Lower leg skin (tissue), 4 donors: Measurements from ENCODE around the gene LMNTD1. TPM values are rescaled to one million over a fixed set of nuclear protein-coding genes. Genes with fewer than 3 reads are reported as not detected.

Experiments used
- DNase-seq, 2 donors: peaks; one replicate each; pipeline ENCODE4 v3.0.0-alpha.2; 2019; ENCODE audit warnings: low spot score in 2 of 2
- H3K4me3 ChIP-seq: fragments of 200-600 bp; sonication (generic); 2 replicates; pipeline ENCODE4 v1.5.1; 2017; ENCODE audit warnings: mild to moderate bottlenecking, low read depth; ENCODE audit not compliant: poor library complexity, severe bottlenecking
- CTCF ChIP-seq, 3 donors: fragments of 450-650 bp; IDR thresholded peaks; one replicate each; pipeline ENCODE4 v1.5.1; 2016; ENCODE audit warnings: antibody characterized with exemption in 3 of 3, mild to moderate bottlenecking in 3 of 3, moderate library complexity in 2 of 3
- POLR2A ChIP-seq, 2 donors: fragments of 450-650 bp; IDR thresholded peaks; one replicate each; pipeline ENCODE4 v1.6.1; 2016 to 2017; ENCODE audit warnings: antibody characterized with exemption in 2 of 2, mild to moderate bottlenecking in 1 of 2, moderate library complexity in 1 of 2
- WGBS, 2 donors: methylation state at CpG; one replicate each; pipeline ENCODE4 v1.1.5; 2018; 5-methylcytosine and 5-hydroxymethylcytosine counted together
- intact Hi-C: fragments of 100-400 bp; cut with DNase I; formaldehyde crosslinking; loops from one replicate; pipeline ENCODE4 v1.15.0; 2023; ENCODE audit warnings: low total_unique reads
- total RNA-seq, 4 donors: library from RNA; depleted of rRNA; stranded (reverse); fragments of >200 nt; gene quantifications; one replicate each; pipeline ENCODE4 v1.1.0, GENCODE V29; 2016

LMNTD1 gene
- total RNA-seq, 4 donors from 2014 or later = not detected

DNA sequence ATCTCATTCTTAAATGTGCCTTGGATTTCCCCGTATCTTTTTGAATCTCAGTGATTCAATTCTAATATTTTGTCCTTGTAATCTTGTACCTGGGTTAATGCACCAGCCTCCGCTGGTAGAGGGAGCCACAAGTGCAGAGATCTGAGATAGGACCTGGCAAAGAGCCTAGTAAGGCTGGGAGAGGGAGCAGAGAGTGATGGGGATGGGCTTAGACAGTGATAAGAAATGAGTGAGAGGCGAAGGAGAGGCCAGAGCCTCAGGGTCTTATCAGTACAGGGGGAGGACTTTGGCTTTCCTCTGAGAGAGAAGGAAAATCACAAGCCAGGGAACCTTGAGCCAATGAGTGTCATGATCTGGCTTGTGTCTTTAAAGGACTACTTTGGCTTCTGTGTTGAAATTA, 30.5 kb upstream of the LMNTD1 start:
- TF ChIP-seq POLR2A (IDR thresholded peaks at IDR 0.05) (no peak), CTCF (IDR thresholded peaks at IDR 0.05) (no peak)
- H3K4me3 ChIP-seq = no peak overlapping the region
- intact Hi-C loops = loop anchor here (10.0 kb wide), 1 partner anchor 431 kb away; no protein-coding TSS in a partner anchor
- no peak for DNase-seq
- WGBS, 2 donors = 44 to 46% methylated on average over 3 of the region's 3 CpGs

DNA sequence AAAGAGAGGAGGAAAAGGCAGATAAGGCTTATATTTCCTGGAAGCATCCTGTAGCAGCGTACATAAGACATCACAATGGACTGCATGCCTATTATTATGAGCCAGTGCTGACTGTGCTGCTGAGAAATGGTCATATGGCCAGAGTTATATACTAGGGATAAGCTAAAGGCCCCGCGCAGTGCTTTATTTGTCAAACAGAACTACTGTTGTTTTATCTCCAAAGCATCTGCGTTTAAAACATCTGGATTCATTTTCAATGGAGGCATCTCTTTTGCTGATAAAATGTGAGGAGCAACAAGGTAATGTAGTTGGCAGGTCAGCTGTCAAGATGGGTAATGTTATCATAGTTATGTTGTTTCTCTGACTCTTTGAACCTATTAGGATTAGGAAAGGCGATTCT, 28.0 kb upstream of the LMNTD1 start:
- DNase-seq = no peak

GRCh38 chr12:25578411-25579143, 25.5 kb upstream of the LMNTD1 start:
- intact Hi-C loops = no loop called here
- no peak overlapping the region for H3K4me3 ChIP-seq
- DNase-seq = no peak
- TF ChIP-seq POLR2A (IDR thresholded peaks at IDR 0.05) (no peak), CTCF (IDR thresholded peaks at IDR 0.05) (no peak)
- WGBS, 2 donors = 71 to 76% methylated on average over 2 of the region's 2 CpGs

More for the DNA sequence above, 28.0 kb upstream of the LMNTD1 start:
- H3K4me3 ChIP-seq = no peak overlapping the region
- WGBS, 2 donors = 87 to 88% methylated on average over 5 of the region's 5 CpGs
- intact Hi-C loops = loop anchor here (10.0 kb wide), 1 partner anchor 434 kb away; no protein-coding TSS in a partner anchor
- TF ChIP-seq CTCF (IDR thresholded peaks at IDR 0.05) (no peak), POLR2A (IDR thresholded peaks at IDR 0.05) (no peak)

DNA sequence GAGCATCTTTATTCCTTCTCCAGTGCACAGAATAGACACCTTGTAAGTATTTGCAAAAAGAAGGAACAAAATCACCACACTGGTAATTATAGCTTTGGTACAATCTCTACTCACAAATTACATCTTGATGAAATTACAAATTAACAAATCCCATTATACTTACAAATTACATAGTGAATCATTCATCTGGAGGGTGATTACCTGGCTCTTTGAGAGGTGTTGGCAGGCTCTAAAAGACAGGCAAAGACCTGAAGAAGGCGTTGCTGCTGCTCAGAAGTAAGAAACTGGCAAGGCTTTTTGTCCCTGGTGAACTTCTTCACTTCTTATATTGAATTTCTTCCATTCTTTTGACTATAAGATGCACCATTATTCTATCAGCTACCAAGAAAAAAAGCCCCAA, 21.7 kb upstream of the LMNTD1 start:
- intact Hi-C loops = no loop called here
- 49 to 56% methylated on average over 1 of the region's 1 CpG for WGBS, 2 donors
- DNase-seq = no peak
- TF ChIP-seq CTCF (IDR thresholded peaks at IDR 0.05) (no peak), POLR2A (IDR thresholded peaks at IDR 0.05) (no peak)
- H3K4me3 ChIP-seq = no peak overlapping the region

- DNase-seq = no peak
- intact Hi-C loops = no loop called here
- no peak overlapping the region for H3K4me3 ChIP-seq
- WGBS, 2 donors = 30 to 45% methylated on average over 4 of the region's 4 CpGs
- TF ChIP-seq POLR2A (IDR thresholded peaks at IDR 0.05) (no peak), CTCF (IDR thresholded peaks at IDR 0.05) (no peak)
Observed at GRCh38 chr12:25573346-25573745, 20.3 kb upstream of the LMNTD1 start.

DNA sequence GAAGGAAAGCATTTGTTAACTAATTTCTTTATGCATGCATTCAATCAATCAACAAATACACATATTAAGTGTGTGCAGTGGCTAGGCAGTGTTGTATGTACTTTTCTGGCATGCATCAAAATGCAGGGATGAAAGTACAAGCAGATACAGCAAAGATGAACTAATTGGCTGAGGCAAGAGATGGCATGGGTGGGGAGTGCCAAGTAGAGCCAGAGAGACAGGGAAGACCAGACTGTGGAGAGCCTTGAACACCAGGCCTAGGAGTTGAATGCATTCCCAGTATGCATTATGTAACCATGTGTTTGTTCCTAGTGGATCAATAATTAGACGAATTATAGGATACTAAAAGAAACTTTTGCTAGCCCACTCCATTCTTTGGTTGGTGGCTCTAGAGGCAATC, 17.3 kb upstream of the LMNTD1 start:
- DNase-seq = no peak
- TF ChIP-seq CTCF (IDR thresholded peaks at IDR 0.05) = no peak
- TF ChIP-seq POLR2A (IDR thresholded peaks at IDR 0.05) = no peak
- no peak overlapping the region for H3K4me3 ChIP-seq
- WGBS, 2 donors = 49 to 62% methylated on average over 1 of the region's 1 CpG
- intact Hi-C loops = no loop called here
